ENCODE results near the gene TSNAX.
"Not testable (repeated sequence)": the region's sequence is repeated elsewhere in the genome, so short reads cannot be mapped to it uniquely, and the experiment has no call there.

The TSNAX gene

GRCh38 chr1:231561647-231562383 lies 33.3 kb downstream of the TSNAX start:
- DNase-seq (ENCODE audit: low read depth in 2 of 2), result no peak

DNA sequence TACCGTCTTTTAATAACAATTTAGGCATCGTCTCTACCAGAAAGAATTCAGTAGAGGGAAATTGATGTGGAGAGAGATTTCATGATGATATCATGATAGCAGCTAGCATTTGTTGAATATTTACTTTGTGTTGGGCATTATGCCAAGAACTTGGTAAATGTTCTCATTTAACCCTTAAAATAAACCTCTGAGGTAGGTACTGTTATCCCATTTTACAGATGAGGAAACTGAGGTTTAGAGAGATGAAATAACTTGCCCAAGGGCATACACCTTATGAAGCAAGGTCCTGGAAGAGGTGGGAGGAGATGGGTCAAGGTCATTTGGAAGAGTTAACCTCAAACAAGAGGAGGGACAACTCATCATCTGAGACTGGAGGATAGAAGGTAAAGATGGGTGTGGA lies 34.8 kb downstream of the TSNAX start:
- no peak for DNase-seq (ENCODE audit: low read depth in 2 of 2)

DNA sequence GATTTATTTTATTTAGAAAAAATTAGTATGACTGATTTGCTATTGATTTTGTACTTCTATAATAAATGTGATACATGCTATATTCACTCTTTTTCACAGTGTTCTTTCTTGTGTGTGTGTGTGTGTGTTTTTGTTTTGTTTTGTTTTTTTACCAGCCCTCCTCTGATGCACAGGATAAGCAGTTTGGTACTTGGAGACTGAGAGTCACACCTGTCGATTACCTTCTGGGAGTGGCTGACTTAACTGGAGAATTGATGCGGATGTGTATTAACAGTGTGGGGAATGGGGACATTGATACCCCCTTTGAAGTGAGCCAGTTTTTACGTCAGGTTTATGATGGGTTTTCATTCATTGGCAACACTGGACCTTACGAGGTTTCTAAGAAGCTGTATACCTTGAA lies 35.9 kb downstream of the TSNAX start:
- no peak for DNase-seq (ENCODE audit: low read depth in 2 of 2)

DNA sequence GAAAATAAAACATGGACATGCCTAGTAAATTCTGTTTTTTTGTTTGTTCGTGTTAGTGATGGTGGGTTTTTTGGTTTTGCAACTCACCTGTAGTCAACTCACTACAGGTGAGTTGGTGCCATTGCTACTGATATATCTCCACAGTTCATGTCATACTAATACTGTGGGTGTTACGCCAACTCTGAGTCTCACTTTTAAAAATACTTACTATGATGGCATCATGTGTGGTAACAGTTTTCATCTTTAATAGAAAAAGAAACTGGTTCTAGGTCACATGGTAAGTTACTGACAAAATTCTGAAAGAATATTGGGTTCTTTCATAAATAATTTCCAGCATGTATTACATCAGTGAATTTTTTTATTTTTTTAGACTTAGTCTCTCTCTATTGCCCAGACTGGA lies 38.0 kb downstream of the TSNAX start:
- DNase-seq (ENCODE audit: low read depth in 2 of 2), result no peak

- not testable (repeated sequence) for DNase-seq (ENCODE audit: low read depth in 2 of 2)
These were observed 41.8 kb downstream of the TSNAX start for GRCh38 chr1:231570262-231570661.

GRCh38 chr1:231571904-231572303 lies 43.4 kb downstream of the TSNAX start:
- DNase-seq (ENCODE audit: low read depth in 2 of 2), result no peak

DNA sequence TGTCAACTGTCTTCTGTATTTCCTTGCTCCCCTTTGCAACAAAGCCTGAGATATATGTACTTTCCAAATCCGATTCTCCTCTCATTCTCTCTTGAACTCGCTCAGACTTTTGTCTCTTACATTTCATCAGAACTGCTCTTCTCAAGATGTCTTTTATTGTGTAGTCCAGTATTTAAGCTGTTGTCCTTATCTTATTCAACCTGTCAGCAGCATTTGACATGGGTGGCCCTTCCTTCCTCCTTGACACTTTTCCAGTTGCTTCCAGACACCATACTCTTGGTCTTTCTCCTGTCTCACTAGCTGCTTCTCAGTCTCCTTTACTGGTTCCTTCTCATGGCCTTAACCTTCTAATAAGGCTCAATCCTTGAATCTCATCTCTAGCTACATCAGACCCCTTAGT lies 47.0 kb downstream of the TSNAX start:
- no peak for DNase-seq (ENCODE audit: low read depth in 2 of 2)

- DNase-seq (ENCODE audit: low read depth in 2 of 2), result no peak
These were observed 48.6 kb downstream of the TSNAX start for GRCh38 chr1:231576804-231577718.

DNA sequence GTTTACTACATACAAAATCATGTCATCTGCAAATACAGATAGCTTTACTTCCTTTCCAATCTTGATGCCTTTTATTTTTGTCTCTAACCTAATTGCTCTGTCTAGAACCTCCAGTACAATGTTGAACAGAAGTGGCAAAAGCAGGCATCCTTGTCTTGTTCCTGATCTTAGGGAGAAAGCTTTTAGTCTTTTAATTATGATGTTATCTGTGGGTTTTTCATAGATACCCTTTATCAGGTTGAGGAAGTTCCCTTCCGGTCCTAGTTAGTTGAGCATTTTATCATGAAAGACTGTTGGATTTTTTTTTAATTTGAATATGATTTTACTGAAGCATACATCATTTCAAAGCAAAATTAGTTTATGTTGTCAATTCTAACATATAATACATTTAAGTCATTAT lies 52.4 kb downstream of the TSNAX start:
- DNase-seq (ENCODE audit: low read depth in 2 of 2), result no peak

DNA sequence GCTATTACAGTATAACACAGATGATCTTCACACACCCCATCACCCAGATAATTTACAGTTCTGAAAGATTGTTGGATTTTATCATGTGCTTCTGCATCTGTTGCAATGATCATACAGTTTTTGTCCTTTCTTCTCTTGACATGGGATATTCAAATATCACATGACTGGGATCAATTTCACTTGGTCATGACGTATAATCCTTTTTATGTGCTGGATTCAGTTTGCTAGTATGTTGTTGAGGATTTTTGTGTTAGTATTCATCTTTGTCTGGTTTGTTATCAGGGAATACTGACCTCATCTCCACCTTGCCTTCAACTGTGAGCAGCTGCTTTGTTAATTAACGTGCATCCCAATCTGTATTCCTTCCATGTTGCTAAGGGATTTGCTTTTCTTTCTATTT lies 53.4 kb downstream of the TSNAX start:
- DNase-seq (ENCODE audit: low read depth in 2 of 2), result no peak

DNA sequence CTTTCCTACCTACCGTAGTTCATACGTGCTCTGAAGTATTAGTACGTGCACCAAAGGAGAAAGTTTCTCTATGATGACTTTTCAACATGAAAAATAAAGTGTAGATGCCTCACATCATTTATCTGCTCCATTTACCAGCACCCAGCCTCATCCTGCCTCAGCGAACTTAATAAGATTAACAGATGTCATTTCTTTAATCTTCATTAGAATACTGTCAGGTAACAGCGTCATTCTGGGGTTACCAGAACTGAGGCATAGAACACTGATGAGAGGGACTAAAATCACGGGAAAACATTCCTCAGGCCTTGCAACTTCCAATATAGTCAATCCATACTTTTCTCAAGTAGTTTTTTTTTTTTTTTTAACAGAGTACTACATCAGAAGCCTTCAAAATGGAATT lies 54.9 kb downstream of the TSNAX start:
- DNase-seq (ENCODE audit: low read depth in 2 of 2), result no peak

DNA sequence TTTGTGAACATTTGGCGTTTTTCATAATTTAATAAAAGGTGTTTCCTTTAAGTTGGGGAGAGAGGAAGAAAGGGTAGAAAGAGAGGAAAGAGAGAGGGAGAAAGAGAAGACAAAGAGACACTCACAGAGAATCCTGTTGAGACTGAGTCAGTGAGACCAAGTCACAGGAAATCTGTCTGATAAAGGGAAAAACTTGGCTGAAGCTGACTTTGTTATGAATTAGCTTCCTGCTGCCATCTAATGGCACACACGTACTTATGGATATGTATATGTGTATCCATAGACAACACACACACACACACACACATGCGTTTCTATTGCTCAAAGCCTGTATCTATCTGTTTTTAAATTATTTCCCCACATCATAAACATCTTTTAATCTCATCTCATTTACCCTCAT lies 55.6 kb downstream of the TSNAX start:
- DNase-seq (ENCODE audit: low read depth in 2 of 2), result no peak

DNA sequence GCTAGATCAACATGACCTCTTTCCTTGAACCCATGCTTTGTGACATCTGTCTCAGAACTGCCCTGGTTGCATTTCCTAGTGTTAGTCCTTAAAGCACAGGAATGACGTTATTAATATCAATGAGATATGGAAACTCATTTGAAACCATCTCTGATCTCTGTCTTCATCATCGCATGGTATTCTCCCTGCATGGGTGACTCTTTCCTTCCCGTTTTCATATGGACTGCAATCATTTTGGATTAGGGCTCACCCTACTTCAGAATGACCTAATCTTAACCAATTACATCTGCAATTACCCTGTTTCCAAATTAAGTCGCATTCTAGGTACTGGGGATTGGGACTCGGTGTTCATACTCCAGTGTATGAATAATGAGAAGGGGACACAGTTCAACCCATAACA lies 56.5 kb downstream of the TSNAX start:
- DNase-seq (ENCODE audit: low read depth in 2 of 2), result no peak

DNA sequence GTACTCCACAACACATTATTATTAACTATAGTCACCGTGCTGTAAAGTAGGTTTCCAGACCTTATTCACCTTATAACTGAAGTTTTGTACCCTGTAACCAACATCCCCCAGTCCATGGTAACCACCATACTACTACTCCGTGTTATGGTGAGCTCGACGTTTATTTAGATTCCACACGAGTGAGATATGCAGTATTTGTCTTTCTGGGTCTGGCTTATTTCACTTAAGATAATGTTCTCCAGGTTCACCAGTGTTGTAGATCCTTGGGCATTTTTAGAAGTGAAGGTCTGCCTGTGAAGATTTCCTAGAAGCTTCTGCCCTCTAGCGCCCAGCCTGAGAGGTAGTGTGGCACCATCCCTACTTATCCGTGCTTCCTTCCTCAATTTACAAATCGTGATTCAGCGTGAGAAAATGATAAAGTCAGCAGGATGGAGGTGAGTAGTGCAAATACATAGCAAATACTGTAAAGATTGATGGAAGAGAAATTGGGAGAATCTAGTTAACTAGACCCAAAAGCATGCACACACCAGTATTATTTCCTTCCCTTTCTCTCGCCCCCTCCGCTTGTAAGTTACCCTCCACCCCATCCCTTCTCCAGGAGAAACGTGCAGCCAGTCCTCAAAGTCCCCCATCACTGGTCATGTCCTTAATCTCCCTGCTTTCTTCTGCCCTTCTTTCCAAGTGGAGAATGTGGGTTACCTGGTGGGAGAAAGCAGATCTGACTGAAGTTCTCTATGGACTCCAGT lies 62.2 kb downstream of the TSNAX start:
- DNase-seq (ENCODE audit: low read depth in 2 of 2), result peak in 1 of 2 donors; percentile 18

GRCh38 chr1:231591466-231591865 lies 63.0 kb downstream of the TSNAX start:
- DNase-seq (ENCODE audit: low read depth in 2 of 2), result no peak

DNA sequence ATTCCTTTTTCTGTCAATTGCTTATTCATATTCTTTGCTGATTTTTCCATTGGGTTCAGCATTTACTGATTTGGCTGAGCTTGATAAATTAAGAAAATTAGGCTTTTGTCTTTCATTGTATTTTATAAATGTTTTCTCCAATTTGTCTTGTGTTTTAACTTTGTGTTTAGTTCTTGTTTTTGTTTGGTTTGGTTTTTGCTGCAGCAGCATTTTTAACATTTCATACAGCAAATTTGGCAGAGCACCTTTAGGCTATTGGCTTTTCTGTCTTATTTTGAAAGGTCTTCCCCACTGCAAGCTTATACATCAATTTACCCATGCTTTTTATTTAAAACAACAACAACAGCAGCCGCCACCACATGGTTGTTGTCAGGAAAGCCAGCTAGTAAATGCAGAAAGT lies 64.3 kb downstream of the TSNAX start:
- DNase-seq (ENCODE audit: low read depth in 2 of 2), result no peak

- DNase-seq (ENCODE audit: low read depth in 2 of 2), result not testable (repeated sequence)
These were observed 64.8 kb downstream of the TSNAX start for GRCh38 chr1:231593264-231593663.

GRCh38 chr1:231594123-231594522 lies 65.7 kb downstream of the TSNAX start:
- DNase-seq (ENCODE audit: low read depth in 2 of 2), result no peak

DNA sequence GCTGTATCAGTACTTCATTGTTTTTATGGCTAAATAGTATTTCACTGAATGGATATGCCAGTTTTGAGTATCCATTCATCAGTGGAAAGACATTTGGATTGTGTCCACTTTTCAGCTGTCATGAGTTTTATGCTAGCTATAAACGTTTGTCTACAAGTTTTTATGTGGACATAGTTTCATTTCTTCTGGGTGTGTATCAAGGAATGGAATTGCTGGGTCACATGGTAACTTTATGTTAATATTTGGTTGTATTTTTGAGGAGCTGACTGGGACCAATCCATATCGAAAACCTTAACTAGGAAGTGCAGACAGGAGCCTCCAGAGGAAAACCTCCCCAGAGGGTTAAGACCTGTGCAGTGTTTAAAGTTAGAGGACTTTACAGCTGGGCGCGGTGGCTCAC lies 66.3 kb downstream of the TSNAX start:
- no peak for DNase-seq (ENCODE audit: low read depth in 2 of 2)

- no peak for DNase-seq (ENCODE audit: low read depth in 2 of 2)
These were observed 67.9 kb downstream of the TSNAX start for GRCh38 chr1:231596337-231596791.

- DNase-seq (ENCODE audit: low read depth in 2 of 2), result no peak
These were observed 69.5 kb downstream of the TSNAX start for GRCh38 chr1:231597971-231598370.

GRCh38 chr1:231600458-231600976 lies 72.0 kb downstream of the TSNAX start:
- no peak for DNase-seq (ENCODE audit: low read depth in 2 of 2)
